Tibial nerve (tissue), 4 donors: ENCODE data around the gene PRR15L. TPM values are rescaled to one million over a fixed set of nuclear protein-coding genes. Genes with fewer than 3 reads are reported as not detected.

Experiments used
- DNase-seq, 2 donors: peaks; one replicate each; pipeline ENCODE4 v3.0.0-alpha.2; 2019; ENCODE audit warnings: low spot score in 2 of 2
- H3K27ac ChIP-seq, 4 donors: fragments of 200-600 bp; sonication (generic) in 3 of 4; one replicate each; pipeline ENCODE4 v1.5.1; 2017 to 2019; ENCODE audit warnings: mild to moderate bottlenecking in 1 of 4
- H3K27me3 ChIP-seq, 2 donors: fragments of 200-600 bp; sonication (generic) in 1 of 2; one replicate each; pipeline versions ENCODE4 v1.5.1 to v1.6.0; 2017 to 2019
- H3K36me3 ChIP-seq, 3 donors: fragments of 200-600 bp; sonication (generic); one replicate each; pipeline ENCODE4 v1.5.1; 2018 to 2019
- H3K4me1 ChIP-seq, 4 donors: fragments of 200-600 bp; sonication (generic) in 3 of 4; one replicate each; pipeline ENCODE4 v1.5.1; 2017 to 2019
- H3K4me3 ChIP-seq, 4 donors: fragments of 200-600 bp; sonication (generic) in 3 of 4; one replicate each; pipeline ENCODE4 v1.5.1; 2017 to 2019; ENCODE audit warnings: mild to moderate bottlenecking in 1 of 4, moderate library complexity in 1 of 4
- H3K9me3 ChIP-seq, 4 donors: fragments of 200-600 bp; sonication (generic) in 3 of 4; one replicate each; pipeline ENCODE4 v1.5.1; 2017 to 2019
- EP300 ChIP-seq, 2 donors: sonication (generic); formaldehyde crosslinking; IDR thresholded peaks; one replicate each; pipeline ENCODE4 v1.6.1; 2017; ENCODE audit warnings: antibody characterized with exemption in 2 of 2, mild to moderate bottlenecking in 1 of 2
- POLR2A ChIP-seq, 2 donors: fragments of 450-650 bp; IDR thresholded peaks; one replicate each; pipeline ENCODE4 v1.6.1; 2017; ENCODE audit warnings: antibody characterized with exemption in 2 of 2, mild to moderate bottlenecking in 2 of 2, moderate library complexity in 2 of 2
- WGBS, 2 donors: methylation state at CpG; one replicate each; pipeline ENCODE4 v1.1.5; 2018; 5-methylcytosine and 5-hydroxymethylcytosine counted together
- total RNA-seq, 4 donors: library from RNA; depleted of rRNA; stranded (reverse); fragments of >200 nt; gene quantifications; one replicate each; pipeline ENCODE4 v1.1.0, GENCODE V29; 2016
- TF ChIP-seq, protein P1 (sequence below), 5 experiments: fragments of 200-600 bp in 3 of 5; fragments of 450-650 bp in 2 of 5; sonication (generic) in 3 of 5; IDR thresholded peaks; one replicate each; pipeline ENCODE4 v1.5.1; 2016 to 2019; ENCODE audit warnings: antibody characterized with exemption in 5 of 5, mild to moderate bottlenecking in 3 of 5, moderate library complexity in 2 of 5

The PRR15L gene
- total RNA-seq, 4 donors from 2014 or later, result not detected

DNA sequence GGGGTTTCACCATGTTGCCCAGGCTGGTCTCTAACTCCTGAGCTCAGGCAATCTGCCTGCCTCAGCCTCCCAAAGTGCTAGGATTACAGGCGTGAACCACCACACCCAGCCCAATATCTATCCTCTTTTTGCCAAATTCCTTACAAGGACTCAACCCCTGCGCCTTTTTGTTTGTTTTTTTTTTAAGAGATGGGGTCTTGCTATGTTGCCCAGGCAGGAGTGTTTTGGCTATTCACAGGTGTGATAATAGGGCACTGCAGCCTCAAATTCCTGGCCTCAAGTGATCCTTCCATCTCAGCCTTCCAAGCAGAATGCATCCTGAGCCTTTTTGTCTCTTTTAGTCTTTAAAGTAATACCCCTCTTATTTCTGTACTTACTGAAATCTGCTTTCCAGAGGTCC lies 44.6 kb downstream of the PRR15L start:
- TF ChIP-seq, protein P1, sequence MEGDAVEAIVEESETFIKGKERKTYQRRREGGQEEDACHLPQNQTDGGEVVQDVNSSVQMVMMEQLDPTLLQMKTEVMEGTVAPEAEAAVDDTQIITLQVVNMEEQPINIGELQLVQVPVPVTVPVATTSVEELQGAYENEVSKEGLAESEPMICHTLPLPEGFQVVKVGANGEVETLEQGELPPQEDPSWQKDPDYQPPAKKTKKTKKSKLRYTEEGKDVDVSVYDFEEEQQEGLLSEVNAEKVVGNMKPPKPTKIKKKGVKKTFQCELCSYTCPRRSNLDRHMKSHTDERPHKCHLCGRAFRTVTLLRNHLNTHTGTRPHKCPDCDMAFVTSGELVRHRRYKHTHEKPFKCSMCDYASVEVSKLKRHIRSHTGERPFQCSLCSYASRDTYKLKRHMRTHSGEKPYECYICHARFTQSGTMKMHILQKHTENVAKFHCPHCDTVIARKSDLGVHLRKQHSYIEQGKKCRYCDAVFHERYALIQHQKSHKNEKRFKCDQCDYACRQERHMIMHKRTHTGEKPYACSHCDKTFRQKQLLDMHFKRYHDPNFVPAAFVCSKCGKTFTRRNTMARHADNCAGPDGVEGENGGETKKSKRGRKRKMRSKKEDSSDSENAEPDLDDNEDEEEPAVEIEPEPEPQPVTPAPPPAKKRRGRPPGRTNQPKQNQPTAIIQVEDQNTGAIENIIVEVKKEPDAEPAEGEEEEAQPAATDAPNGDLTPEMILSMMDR (IDR thresholded peaks at IDR 0.05), result no peak
- TF ChIP-seq EP300 (IDR thresholded peaks at IDR 0.05), result no peak
- TF ChIP-seq POLR2A (IDR thresholded peaks at IDR 0.05), result no peak
- Histone ChIP-seq H3K4me3 (no peak overlapping the region), H3K36me3 (peaks cover 0 to 23% (median 0%) of the 10 kb centered on the region in 3 donors), H3K27me3 (no peaks in the 10 kb centered on the region), H3K9me3 (no peaks in the 10 kb centered on the region), H3K4me1 (peaks cover 0 to 13% (median 3%) of the 10 kb centered on the region in 4 donors), H3K27ac (no peak overlapping the region)
- DNase-seq, result no peak
- WGBS, 2 donors, result 96 to 98% methylated on average over 2 of the region's 2 CpGs

DNA sequence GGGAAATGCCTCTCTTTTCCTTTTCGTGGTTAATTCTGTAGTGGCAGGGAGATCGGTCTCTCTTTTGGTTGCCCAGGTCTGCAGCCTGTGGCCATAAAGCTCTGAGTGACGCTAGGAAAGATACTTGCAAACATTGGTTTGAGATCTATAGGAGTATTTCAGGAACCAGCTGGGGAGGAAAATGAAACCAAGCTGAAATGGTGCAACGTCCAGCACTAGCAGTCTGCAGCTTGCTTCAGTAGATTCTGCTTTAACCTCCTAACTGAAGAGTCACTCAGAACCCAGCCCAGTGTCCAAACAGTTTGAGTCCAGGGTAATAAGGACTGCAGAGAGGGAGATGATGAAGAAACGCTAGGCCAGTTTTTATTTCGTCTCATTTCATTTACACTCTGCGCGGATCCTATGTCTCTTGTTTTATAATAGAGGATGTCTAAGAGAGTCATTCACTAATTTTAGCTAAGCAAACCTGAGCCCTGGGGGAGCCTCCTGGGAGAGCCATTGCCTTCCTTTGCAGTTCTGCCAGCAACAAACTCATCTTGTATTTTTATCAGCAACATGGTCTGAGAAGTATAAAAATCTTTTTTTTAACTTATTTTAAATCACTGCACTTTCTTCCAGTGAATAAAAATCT lies 49.6 kb downstream of the PRR15L start:
- TF ChIP-seq EP300 (IDR thresholded peaks at IDR 0.05), result no peak
- TF ChIP-seq, protein P1 (IDR thresholded peaks at IDR 0.05), result no peak
- TF ChIP-seq POLR2A (IDR thresholded peaks at IDR 0.05), result no peak
- H3K27ac ChIP-seq, result peak overlapping the region in 2 of 4 donors; percentile 30 to 86
- WGBS, 2 donors, result 62 to 74% methylated on average over 8 of the region's 8 CpGs

DNA sequence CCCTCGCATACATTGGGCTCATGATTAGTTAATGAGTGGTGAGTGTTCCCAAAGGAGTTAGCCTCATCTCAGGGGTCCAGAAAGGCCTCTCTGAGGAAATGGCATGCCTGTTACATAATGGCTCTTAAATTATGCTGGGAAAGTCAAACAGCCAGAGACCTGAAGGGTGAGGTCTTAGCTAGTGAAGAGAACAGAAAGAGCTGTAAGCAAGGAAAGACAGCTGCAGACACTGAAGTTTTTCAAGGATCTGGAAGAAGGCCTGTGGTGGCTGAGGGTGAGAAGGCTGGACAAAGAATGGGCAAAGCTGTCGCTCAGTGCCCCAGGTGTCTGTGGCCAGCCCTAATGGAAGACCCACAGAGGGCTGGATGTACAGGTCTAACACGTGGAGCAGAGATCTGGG lies 51.2 kb downstream of the PRR15L start:
- Histone ChIP-seq H3K9me3 (no peaks in the 10 kb centered on the region), H3K27me3 (no peaks in the 10 kb centered on the region), H3K27ac (peak overlapping the region; percentile 38 to 87 (median 80)), H3K36me3 (no peaks in the 10 kb centered on the region), H3K4me3 (no peak overlapping the region), H3K4me1 (peaks cover 6 to 75% (median 40%) of the 10 kb centered on the region in 4 donors)
- DNase-seq, result no peak
- TF ChIP-seq EP300 (IDR thresholded peaks at IDR 0.05) (no peak), POLR2A (IDR thresholded peaks at IDR 0.05) (no peak)
- TF ChIP-seq, protein P1 (IDR thresholded peaks at IDR 0.05), result no peak
- 83 to 86% methylated on average over 3 of the region's 3 CpGs for WGBS, 2 donors

More for the DNA sequence above, 49.6 kb downstream of the PRR15L start:
- Histone ChIP-seq H3K4me3 (peak overlapping the region in 1 of 4 donors; percentile 1), H3K4me1 (peaks cover 6 to 60% (median 40%) of the 10 kb centered on the region in 4 donors), H3K9me3 (no peaks in the 10 kb centered on the region), H3K36me3 (no peaks in the 10 kb centered on the region), H3K27me3 (no peaks in the 10 kb centered on the region)
- no peak for DNase-seq

DNA sequence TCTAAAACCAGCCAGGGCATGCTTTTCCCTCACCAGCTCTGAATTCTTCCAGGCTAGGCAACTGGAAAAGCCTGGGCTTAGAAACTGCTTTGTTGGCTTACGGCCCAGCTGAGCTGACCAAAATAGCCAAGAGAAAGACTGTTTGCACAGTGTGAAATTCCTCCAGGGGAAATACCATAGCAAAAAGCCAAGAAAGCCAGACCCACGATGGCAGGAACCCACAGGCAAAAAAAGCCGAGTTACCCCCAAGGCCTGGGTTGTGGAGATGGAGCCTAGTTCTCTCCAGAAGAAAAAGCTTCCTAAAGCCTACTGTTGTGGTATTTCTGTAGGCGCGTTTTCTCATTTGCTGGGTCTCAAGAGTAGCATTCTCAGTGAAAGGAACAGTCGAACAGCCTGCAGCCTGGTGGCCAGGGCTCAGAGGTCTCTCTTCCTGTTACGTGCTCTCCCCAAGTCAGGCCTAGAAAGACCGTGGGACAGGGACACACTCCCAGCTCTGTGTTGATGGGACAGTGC lies 52.4 kb downstream of the PRR15L start:
- peak; percentile 67 to 74 for DNase-seq
- TF ChIP-seq POLR2A (IDR thresholded peaks at IDR 0.05) (no peak), EP300 (IDR thresholded peaks at IDR 0.05) (peak in 1 of 2 donors; percentile 30)
- TF ChIP-seq, protein P1 (IDR thresholded peaks at IDR 0.05), result no peak
- Histone ChIP-seq H3K27ac (peak overlapping the region; percentile 38 to 87 (median 80)), H3K4me1 (peaks cover 6 to 86% (median 45%) of the 10 kb centered on the region in 4 donors), H3K27me3 (no peaks in the 10 kb centered on the region), H3K36me3 (peaks cover 0 to 3% (median 0%) of the 10 kb centered on the region in 3 donors), H3K9me3 (no peaks in the 10 kb centered on the region), H3K4me3 (no peak overlapping the region)
- 14 to 19% methylated on average over 8 of the region's 8 CpGs for WGBS, 2 donors

DNA sequence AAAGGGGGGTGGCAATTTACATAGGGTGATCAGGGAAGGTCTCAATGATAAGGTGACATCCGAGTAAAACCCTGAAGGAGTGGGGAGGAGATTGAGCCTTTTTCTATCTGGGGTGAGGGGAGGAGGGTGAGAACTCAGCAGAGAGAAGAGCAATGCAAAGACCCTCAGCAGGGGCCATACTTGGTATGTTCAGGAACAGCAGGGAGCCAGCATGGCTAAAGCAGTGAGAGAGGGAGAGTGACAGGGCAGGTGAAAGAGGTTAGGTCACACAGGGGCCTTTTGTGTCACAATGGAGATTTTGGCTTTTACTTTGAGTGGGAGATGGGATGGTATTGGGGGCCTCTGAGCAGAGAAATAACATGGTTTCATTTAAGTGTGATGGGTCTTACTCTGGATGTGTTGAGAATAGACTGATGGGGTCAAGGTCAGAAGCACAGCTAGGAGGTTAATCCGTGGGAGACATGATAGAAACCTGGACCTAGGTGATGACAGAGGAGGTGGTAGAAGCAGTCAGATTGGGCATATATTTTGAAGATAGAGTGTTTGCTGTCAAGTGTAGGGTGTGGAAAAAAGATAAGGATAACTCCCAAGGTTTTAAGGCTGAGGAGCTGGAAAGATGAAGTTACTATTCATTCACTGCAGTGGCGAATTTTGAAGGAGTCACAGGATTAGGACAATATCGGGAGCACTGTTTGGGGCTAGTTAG lies 55.5 kb downstream of the PRR15L start:
- 73 to 74% methylated on average over 4 of the region's 4 CpGs for WGBS, 2 donors
- no peaks in the 10 kb centered on the region for H3K9me3 ChIP-seq
- H3K27ac ChIP-seq, result peak overlapping the region in 1 of 4 donors; percentile 47
- no peak overlapping the region for H3K4me3 ChIP-seq
- H3K27me3 ChIP-seq, result no peaks in the 10 kb centered on the region
- no peak for TF ChIP-seq POLR2A (IDR thresholded peaks at IDR 0.05)
- TF ChIP-seq, protein P1 (IDR thresholded peaks at IDR 0.05), result no peak
- TF ChIP-seq EP300 (IDR thresholded peaks at IDR 0.05), result no peak
- H3K4me1 ChIP-seq, result peaks cover 6 to 98% (median 58%) of the 10 kb centered on the region in 4 donors
- no peak for DNase-seq
- H3K36me3 ChIP-seq, result peaks cover 0 to 3% (median 0%) of the 10 kb centered on the region in 3 donors
